Adrenal gland (tissue), 12 donors: ENCODE results near the gene TREH. TPM values are rescaled to one million over a fixed set of nuclear protein-coding genes. Genes with fewer than 3 reads are reported as not detected.
A peak's percentile ranks its signal among the peaks of the same experiment; 100 is the strongest.
"Not testable (repeated sequence)": the region's sequence is repeated elsewhere in the genome, so short reads cannot be mapped to it uniquely, and the experiment has no call there.

ENCODE experiments used
- DNase-seq, 7 donors: peaks; one replicate each; pipeline ENCODE4 v3.0.0-alpha.2; 2019 to 2020
- H3K27ac ChIP-seq, 5 donors: fragments of 200-600 bp; sonication (generic) in 4 of 5; 1 replicate in 3 of 5; 2 replicates in 2 of 5; pipeline versions ENCODE4 v1.5.1 to v1.8.0; 2016 to 2020; ENCODE audit warnings: mild to moderate bottlenecking in 1 of 5
- H3K27me3 ChIP-seq: fragments of 200-600 bp; 2 replicates; pipeline ENCODE4 v1.8.0; 2021
- H3K36me3 ChIP-seq, 2 donors: fragments of 200-600 bp; replicated peaks in 1 of 2; 1 replicate in 1 of 2; 2 replicates in 1 of 2; pipeline versions ENCODE4 v1.5.1 to v1.8.0; 2018 to 2022
- H3K4me1 ChIP-seq, 2 donors: fragments of 200-600 bp; replicated peaks in 1 of 2; 1 replicate in 1 of 2; 2 replicates in 1 of 2; pipeline versions ENCODE4 v1.5.1 to v1.8.0; 2018 to 2021
- H3K4me3 ChIP-seq, 4 donors: fragments of 200-600 bp; sonication (generic) in 3 of 4; one replicate each; pipeline ENCODE4 v1.5.1; 2016 to 2018
- H3K9me3 ChIP-seq, 3 donors: fragments of 200-600 bp; sonication (generic) in 1 of 3; replicated peaks in 1 of 3; 1 replicate in 2 of 3; 2 replicates in 1 of 3; pipeline versions ENCODE4 v1.5.1 to v1.8.0; 2016 to 2021
- CTCF ChIP-seq, 6 experiments: fragments of 450-650 bp in 4 of 6; fragments of 200-600 bp in 2 of 6; sonication (generic) in 1 of 6; IDR thresholded peaks; 1 replicate in 5 of 6; 2 replicates in 1 of 6; pipeline versions ENCODE4 v1.5.1 to v1.8.0; 2016 to 2021; ENCODE audit warnings: antibody characterized with exemption in 6 of 6, mild to moderate bottlenecking in 2 of 6, moderate library complexity in 1 of 6
- POLR2A ChIP-seq, 2 donors: fragments of 450-650 bp; IDR thresholded peaks; one replicate each; pipeline ENCODE4 v1.6.1; 2017; ENCODE audit warnings: antibody characterized with exemption in 2 of 2, mild to moderate bottlenecking in 2 of 2, moderate library complexity in 1 of 2
- whole genome bisulfite sequencing, 4 donors: extraction: QIAGEN DNeasy Blood & Tissue Kit in 2 of 4; methylation state at CpG; one replicate each; pipeline versions ENCODE4 v1.1.5 to v1.1.7; 2013 to 2017; 5-methylcytosine and 5-hydroxymethylcytosine counted together
- intact Hi-C, 2 donors: fragments of 100-400 bp; cut with DNase I; formaldehyde crosslinking; loops; one replicate each; pipeline versions ENCODE4 v1.14.1 to v1.15.0; 2022 to 2023
- polyA plus RNA-seq, 3 donors: library from polyadenylated mRNA; stranded (reverse); fragments of 200-250 nt in 2 of 3; fragments of 350-450 nt in 1 of 3; fragmentation: Illumina TruSeq in 1 of 3; extraction: RNeasy Lipid Tissue Mini Kit (QIAGEN cat#74804) in 1 of 3; gene quantifications; one replicate each; pipeline ENCODE4 v1.2.3, GENCODE V29; 2013 to 2014
- total RNA-seq, 9 donors: library from RNA; depleted of rRNA in 4 of 9; stranded (reverse); fragments of >200 nt in 4 of 9; fragments of 120-200 nt in 1 of 9; fragmentation: NEBNext Ultra II Directional in 1 of 9; extraction: Animal tissue kit (Norgen Biotek cat#: 25700) in 1 of 9; gene quantifications; one replicate each; pipeline versions ENCODE4 v1.1.0 to v1.2.4, GENCODE V29; 2013 to 2023
- donor health status: healthy with polysubstance abuse.
- donor health status: Bipolar disorder and iron deficiency.
- donor health status: DM: yes; HTN: yes; CAD: no.
- donor health status: DM: no; HTN: no; CAD: no.
- donor health status: DM: no; HTN: no; CAD: no.
- donor health status: DM: yes; HTN: yes; CAD: no.

TREH gene
- total and polyA plus RNA-seq, 12 donors, result 3.0 to 5.1 TPM; not detected in 10

- no peak overlapping the region for H3K4me3 ChIP-seq
- intact Hi-C loops, result no loop called here
- no peak for TF ChIP-seq CTCF (IDR thresholded peaks at IDR 0.05)
- H3K36me3 ChIP-seq, result peaks cover 0 to 25% of the 10 kb centered on the region in 2 donors
- H3K27me3 ChIP-seq, result no peaks in the 10 kb centered on the region
- H3K9me3 ChIP-seq, result no peaks in the 10 kb centered on the region
- no peak overlapping the region for H3K27ac ChIP-seq
- H3K4me1 ChIP-seq, result peaks cover 17 to 56% of the 10 kb centered on the region in 2 donors
- DNase-seq, result peak in 2 of 7 donors; percentile 12 to 13
- WGBS, 4 donors, result 87 to 91% (median 90%) methylated on average over 6 of the region's 6 CpGs
These were observed 64.0 kb downstream of the TREH start for GRCh38 chr11:118615282-118615975.

GRCh38 chr11:118614511-118614910, 64.9 kb downstream of the TREH start:
- Histone ChIP-seq H3K27ac (peak overlapping the region in 1 of 5 donors; percentile 25), H3K4me1 (peaks cover 13 to 49% of the 10 kb centered on the region in 2 donors), H3K4me3 (no peak overlapping the region), H3K27me3 (no peaks in the 10 kb centered on the region), H3K9me3 (no peaks in the 10 kb centered on the region), H3K36me3 (peaks cover 0 to 25% of the 10 kb centered on the region in 2 donors)
- peak in 1 of 7 donors; percentile 6 for DNase-seq
- TF ChIP-seq CTCF (IDR thresholded peaks at IDR 0.05) (no peak), POLR2A (IDR thresholded peaks at IDR 0.05) (no peak)
- WGBS, 4 donors, result 82 to 90% (median 83%) methylated on average over 7 of the region's 7 CpGs
- intact Hi-C loops, result no loop called here

GRCh38 chr11:118612378-118612777, 67.1 kb downstream of the TREH start:
- TF ChIP-seq POLR2A (IDR thresholded peaks at IDR 0.05) (no peak), CTCF (IDR thresholded peaks at IDR 0.05) (no peak)
- Histone ChIP-seq H3K27ac (peak overlapping the region in 2 of 5 donors; percentile 60 to 70), H3K36me3 (peaks cover 0 to 25% of the 10 kb centered on the region in 2 donors), H3K9me3 (no peaks in the 10 kb centered on the region), H3K4me3 (no peak overlapping the region), H3K27me3 (no peaks in the 10 kb centered on the region), H3K4me1 (peaks cover 5 to 29% of the 10 kb centered on the region in 2 donors)
- intact Hi-C loops, result no loop called here
- WGBS, 4 donors, result 33 to 58% (median 38%) methylated on average over 1 to 7 of the region's 7 CpGs
- DNase-seq, result peak in 3 of 7 donors; percentile 26 to 73 (median 58)

DNA sequence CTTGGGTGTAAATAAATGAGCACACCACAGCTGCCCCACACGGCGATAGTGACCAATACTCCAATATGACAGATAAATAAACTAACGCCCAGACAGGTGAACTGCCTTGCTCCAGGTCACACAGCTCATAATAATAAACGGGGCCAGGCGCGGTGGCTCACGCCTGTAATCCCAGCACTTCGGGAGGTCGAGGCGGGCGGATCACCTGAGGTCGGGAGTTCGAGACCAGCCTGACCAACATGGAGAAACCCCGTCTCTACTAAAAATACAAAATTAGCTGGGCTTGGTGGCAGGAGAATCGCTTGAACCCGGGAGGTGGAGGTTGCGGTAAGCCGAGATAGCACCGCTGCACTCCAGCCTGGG, 68.0 kb downstream of the TREH start:
- WGBS, 4 donors, result 67 to 79% (median 76%) methylated on average over 19 of the region's 19 CpGs
- Histone ChIP-seq H3K27ac (peak overlapping the region in 2 of 5 donors; percentile 78 to 92), H3K36me3 (peaks cover 0 to 24% of the 10 kb centered on the region in 2 donors), H3K4me1 (peaks cover 5 to 30% of the 10 kb centered on the region in 2 donors), H3K4me3 (peak overlapping the region in 1 of 4 donors; percentile 76)
- DNase-seq, result peak in 2 of 7 donors; percentile 11 to 54
- H3K9me3 ChIP-seq, H3K27me3 ChIP-seq, intact Hi-C loops: not testable (repeated sequence)
